Muscle of leg (tissue), 11 donors: ENCODE measurements around the gene HLA-A. TPM values are rescaled to one million over a fixed set of nuclear protein-coding genes. Genes with fewer than 3 reads are reported as not detected.

Source experiments
- DNase-seq: peaks from one replicate; pipeline ENCODE4 v3.0.0; 2013
- H3K27ac ChIP-seq: one replicate; pipeline ENCODE4 v1.5.1; 2013; ENCODE audit warnings: mild to moderate bottlenecking, low read length, control low read depth
- H3K27me3 ChIP-seq: one replicate; pipeline ENCODE4 v1.6.1; 2013; ENCODE audit warnings: low read length; ENCODE audit not compliant: control insufficient read depth, insufficient read depth
- H3K36me3 ChIP-seq: one replicate; pipeline ENCODE4 v1.6.1; 2013; ENCODE audit warnings: low read length; ENCODE audit not compliant: control insufficient read depth, insufficient read depth
- H3K4me1 ChIP-seq: one replicate; pipeline ENCODE4 v1.6.1; 2013; ENCODE audit warnings: low read length; ENCODE audit not compliant: control insufficient read depth, insufficient read depth
- H3K4me3 ChIP-seq: one replicate; pipeline ENCODE4 v1.5.1; 2013; ENCODE audit warnings: low read length, control low read depth
- H3K9me3 ChIP-seq: replicated peaks from 2 replicates; pipeline ENCODE4 v1.6.1; 2013; ENCODE audit warnings: low read depth, low read length; ENCODE audit not compliant: control insufficient read depth
- WGBS: methylation state at CpG from one replicate; pipeline ENCODE4 v1.1.5; 2013; ENCODE audit warnings: missing lambda C conversion rate; ENCODE audit not compliant: insufficient coverage; 5-methylcytosine and 5-hydroxymethylcytosine counted together
- polyA plus RNA-seq, 8 donors: library from polyadenylated mRNA; unstranded; fragments of 120-200 nt; gene quantifications; one replicate each; pipeline versions ENCODE4 v1.2.1 to v1.2.3, GENCODE V29; 2013; ENCODE audit warnings: inconsistent platforms in 1 of 8, low replicate concordance in 1 of 8; ENCODE audit not compliant: insufficient read length in 8 of 8, insufficient read depth in 1 of 8
- total RNA-seq: library from RNA; stranded (reverse); fragments of 120-200 nt; gene quantifications from one replicate; pipeline ENCODE4 v1.2.4, GENCODE V29; 2013

Gene HLA-A
- total and polyA plus RNA-seq, 9 donors, result 55.7 to 138 (median 105) TPM

GRCh38 chr6:29980511-29980910 is 38.2 kb downstream of the HLA-A start:
- H3K9me3 ChIP-seq, result no peaks in the 10 kb centered on the region
- DNase-seq, result no peak
- H3K27me3 ChIP-seq, result peaks cover 14% of the 10 kb centered on the region
- no peak overlapping the region for H3K27ac ChIP-seq
- WGBS, result 73% methylated on average over 5 of the region's 10 CpGs
- H3K36me3 ChIP-seq, result no peaks in the 10 kb centered on the region
- no peak overlapping the region for H3K4me3 ChIP-seq
- peaks cover 12% of the 10 kb centered on the region for H3K4me1 ChIP-seq

- Histone ChIP-seq H3K4me3 (no peak overlapping the region), H3K27me3 (peaks cover 7% of the 10 kb centered on the region), H3K36me3 (no peaks in the 10 kb centered on the region), H3K4me1 (peaks cover 7% of the 10 kb centered on the region), H3K27ac (no peak overlapping the region), H3K9me3 (no peaks in the 10 kb centered on the region)
- DNase-seq, result no peak
- WGBS, result 76% methylated on average over 3 of the region's 8 CpGs
These were observed 39.0 kb downstream of the HLA-A start for GRCh38 chr6:29981211-29981812.

- Histone ChIP-seq H3K4me1 (peaks cover 4% of the 10 kb centered on the region), H3K36me3 (no peaks in the 10 kb centered on the region), H3K4me3 (no peak overlapping the region), H3K9me3 (no peaks in the 10 kb centered on the region), H3K27me3 (peaks cover 5% of the 10 kb centered on the region), H3K27ac (no peak overlapping the region)
- DNase-seq, result no peak
These were observed 39.8 kb downstream of the HLA-A start for GRCh38 chr6:29982097-29982496.

GRCh38 chr6:29984232-29984631 is 41.9 kb downstream of the HLA-A start:
- Histone ChIP-seq H3K36me3 (no peaks in the 10 kb centered on the region), H3K9me3 (no peaks in the 10 kb centered on the region), H3K27ac (no peak overlapping the region), H3K4me1 (no peaks in the 10 kb centered on the region), H3K27me3 (peaks cover 2% of the 10 kb centered on the region), H3K4me3 (no peak overlapping the region)
- no peak for DNase-seq
- no CpG with 5 or more reads among the region's 3 CpGs for WGBS

GRCh38 chr6:29984992-29985391 is 42.7 kb downstream of the HLA-A start:
- H3K4me3 ChIP-seq, result no peak overlapping the region
- H3K27ac ChIP-seq, result no peak overlapping the region
- H3K4me1 ChIP-seq, result no peaks in the 10 kb centered on the region
- WGBS, result 100% methylated on average over 2 of the region's 2 CpGs
- H3K36me3 ChIP-seq, result no peaks in the 10 kb centered on the region
- no peaks in the 10 kb centered on the region for H3K9me3 ChIP-seq
- H3K27me3 ChIP-seq, result peaks cover 2% of the 10 kb centered on the region
- DNase-seq, result no peak

- Histone ChIP-seq H3K36me3 (no peaks in the 10 kb centered on the region), H3K27me3 (no peaks in the 10 kb centered on the region), H3K9me3 (no peaks in the 10 kb centered on the region), H3K4me3 (no peak overlapping the region), H3K27ac (no peak overlapping the region), H3K4me1 (no peaks in the 10 kb centered on the region)
- DNase-seq, result no peak
- WGBS, result 69% methylated on average over 3 of the region's 4 CpGs
These were observed 43.9 kb downstream of the HLA-A start for GRCh38 chr6:29986179-29986781.

- Histone ChIP-seq H3K4me1 (no peaks in the 10 kb centered on the region), H3K27me3 (no peaks in the 10 kb centered on the region), H3K9me3 (no peaks in the 10 kb centered on the region), H3K36me3 (no peaks in the 10 kb centered on the region), H3K27ac (no peak overlapping the region), H3K4me3 (no peak overlapping the region)
- no CpG with 5 or more reads among the region's 2 CpGs for WGBS
- DNase-seq, result no peak
These were observed 46.9 kb downstream of the HLA-A start for GRCh38 chr6:29989211-29989610.

GRCh38 chr6:29990931-29991330 is 48.6 kb downstream of the HLA-A start:
- Histone ChIP-seq H3K4me3 (no peak overlapping the region), H3K27ac (no peak overlapping the region), H3K9me3 (no peaks in the 10 kb centered on the region), H3K36me3 (no peaks in the 10 kb centered on the region), H3K27me3 (no peaks in the 10 kb centered on the region), H3K4me1 (no peaks in the 10 kb centered on the region)
- DNase-seq, result no peak

- no peaks in the 10 kb centered on the region for H3K9me3 ChIP-seq
- H3K27me3 ChIP-seq, result no peaks in the 10 kb centered on the region
- no peak overlapping the region for H3K4me3 ChIP-seq
- H3K4me1 ChIP-seq, result no peaks in the 10 kb centered on the region
- WGBS, result 57% methylated on average over 1 of the region's 2 CpGs
- no peak for DNase-seq
- no peaks in the 10 kb centered on the region for H3K36me3 ChIP-seq
- no peak overlapping the region for H3K27ac ChIP-seq
These were observed 50.5 kb downstream of the HLA-A start for GRCh38 chr6:29992807-29993206.

- WGBS, result 56% methylated on average over 2 of the region's 5 CpGs
- Histone ChIP-seq H3K4me3 (no peak overlapping the region), H3K4me1 (no peaks in the 10 kb centered on the region), H3K9me3 (no peaks in the 10 kb centered on the region), H3K27ac (no peak overlapping the region), H3K36me3 (no peaks in the 10 kb centered on the region), H3K27me3 (no peaks in the 10 kb centered on the region)
- DNase-seq, result no peak
These were observed 52.5 kb downstream of the HLA-A start for GRCh38 chr6:29994826-29995225.

- DNase-seq, result no peak
- Histone ChIP-seq H3K4me1 (no peaks in the 10 kb centered on the region), H3K4me3 (no peak overlapping the region), H3K27me3 (no peaks in the 10 kb centered on the region), H3K36me3 (no peaks in the 10 kb centered on the region), H3K27ac (no peak overlapping the region), H3K9me3 (no peaks in the 10 kb centered on the region)
- 50% methylated on average over 2 of the region's 2 CpGs for WGBS
These were observed 53.0 kb downstream of the HLA-A start for GRCh38 chr6:29995340-29995777.
